Measurements from ENCODE around the gene ECE1.

Gene ECE1

DNA sequence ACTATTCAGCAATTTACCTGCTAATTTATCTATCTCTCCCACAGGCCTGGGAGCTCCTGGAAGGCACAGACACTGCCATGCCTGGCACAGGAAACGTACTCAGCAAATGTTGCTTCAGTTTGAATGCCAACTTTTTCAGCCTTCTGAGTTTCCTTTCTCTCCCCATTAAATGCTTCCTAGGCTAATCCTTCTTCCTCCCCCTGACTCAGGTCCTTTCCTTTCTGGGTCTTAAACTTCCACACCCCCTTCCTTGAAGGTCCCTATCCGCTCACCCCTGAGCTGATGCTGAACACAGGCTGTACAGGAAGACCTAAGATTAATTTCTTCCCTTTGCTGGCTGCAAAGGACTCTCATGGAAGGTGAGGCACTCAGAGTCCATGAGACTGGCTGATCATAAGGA lies 40.3 kb upstream of the ECE1 start:
- peak overlapping the region; percentile 72 for H3K27ac ChIP-seq

DNA sequence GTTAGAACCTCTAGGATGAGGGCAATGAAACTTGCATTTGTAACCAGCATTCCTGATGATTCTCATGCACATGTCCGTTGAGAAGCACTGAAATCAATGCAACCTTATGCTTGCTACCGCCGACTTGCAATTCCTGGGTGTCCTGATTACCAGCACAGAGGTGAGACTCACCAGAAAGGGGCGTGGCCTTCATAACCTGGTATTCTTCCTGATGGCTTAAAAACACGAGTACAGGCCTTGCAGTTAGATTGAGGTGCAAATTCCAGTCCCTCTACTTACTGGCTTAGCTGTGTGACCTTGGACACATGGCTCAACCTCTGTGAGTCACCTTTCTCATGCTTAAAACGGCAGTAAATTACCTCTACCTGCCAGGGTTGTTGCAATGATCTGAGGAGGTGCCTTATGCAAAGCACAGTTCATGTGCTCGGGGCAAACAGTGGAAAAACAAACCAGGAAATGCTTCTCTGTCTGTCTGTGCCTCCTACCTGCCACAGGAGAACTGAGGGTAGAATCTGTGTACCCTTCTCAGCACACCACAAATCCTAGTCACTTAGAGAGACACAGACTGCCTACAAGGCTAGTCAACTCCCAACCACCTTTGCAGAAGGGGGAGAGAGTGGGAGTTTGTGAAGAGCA lies 39.1 kb upstream of the ECE1 start:
- TF ChIP-seq, protein P1, sequence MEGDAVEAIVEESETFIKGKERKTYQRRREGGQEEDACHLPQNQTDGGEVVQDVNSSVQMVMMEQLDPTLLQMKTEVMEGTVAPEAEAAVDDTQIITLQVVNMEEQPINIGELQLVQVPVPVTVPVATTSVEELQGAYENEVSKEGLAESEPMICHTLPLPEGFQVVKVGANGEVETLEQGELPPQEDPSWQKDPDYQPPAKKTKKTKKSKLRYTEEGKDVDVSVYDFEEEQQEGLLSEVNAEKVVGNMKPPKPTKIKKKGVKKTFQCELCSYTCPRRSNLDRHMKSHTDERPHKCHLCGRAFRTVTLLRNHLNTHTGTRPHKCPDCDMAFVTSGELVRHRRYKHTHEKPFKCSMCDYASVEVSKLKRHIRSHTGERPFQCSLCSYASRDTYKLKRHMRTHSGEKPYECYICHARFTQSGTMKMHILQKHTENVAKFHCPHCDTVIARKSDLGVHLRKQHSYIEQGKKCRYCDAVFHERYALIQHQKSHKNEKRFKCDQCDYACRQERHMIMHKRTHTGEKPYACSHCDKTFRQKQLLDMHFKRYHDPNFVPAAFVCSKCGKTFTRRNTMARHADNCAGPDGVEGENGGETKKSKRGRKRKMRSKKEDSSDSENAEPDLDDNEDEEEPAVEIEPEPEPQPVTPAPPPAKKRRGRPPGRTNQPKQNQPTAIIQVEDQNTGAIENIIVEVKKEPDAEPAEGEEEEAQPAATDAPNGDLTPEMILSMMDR (conservative IDR thresholded peaks at IDR 0.05): no peak
- H3K27ac ChIP-seq: peak overlapping the region; percentile 72

More for the DNA sequence above, 40.3 kb upstream of the ECE1 start:
- TF ChIP-seq, protein P1 (conservative IDR thresholded peaks at IDR 0.05): no peak

DNA sequence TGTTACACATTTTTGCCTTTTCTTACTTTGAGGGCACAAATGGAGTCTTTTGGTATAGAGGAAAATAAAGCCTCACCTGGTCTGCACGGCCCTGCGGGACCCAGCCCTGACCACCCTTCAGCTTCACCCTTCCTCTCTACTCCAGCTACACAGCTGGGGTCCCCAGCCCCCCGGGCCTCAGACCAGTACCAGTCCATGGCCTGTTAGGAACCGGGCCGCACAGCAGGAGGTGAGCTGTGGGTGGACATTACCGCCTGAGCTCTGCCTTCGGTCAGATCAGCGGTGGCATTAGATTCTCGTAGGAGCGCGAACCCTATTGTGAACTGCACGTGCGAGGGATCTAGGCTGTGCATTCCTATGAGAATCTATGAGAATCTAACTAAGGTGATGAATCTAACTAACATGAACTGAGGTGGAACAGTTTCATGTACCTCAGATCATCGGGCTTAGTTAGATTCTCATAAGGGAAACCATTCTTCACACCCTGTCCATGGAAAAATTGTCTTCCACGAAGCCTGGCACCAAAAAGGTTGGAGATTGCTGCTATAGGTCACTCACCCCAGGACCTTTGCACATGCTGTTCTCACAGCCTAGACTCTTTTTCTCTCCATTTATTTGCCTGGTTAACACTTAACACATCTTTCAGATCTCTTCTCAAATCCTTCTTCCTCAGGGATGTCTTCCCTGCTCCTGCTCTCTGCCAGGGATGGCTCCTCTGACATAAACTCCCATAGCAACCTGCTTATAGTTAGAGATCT lies 37.5 kb upstream of the ECE1 start:
- TF ChIP-seq, protein P1 (conservative IDR thresholded peaks at IDR 0.05): no peak
- H3K27ac ChIP-seq: no peak overlapping the region

DNA sequence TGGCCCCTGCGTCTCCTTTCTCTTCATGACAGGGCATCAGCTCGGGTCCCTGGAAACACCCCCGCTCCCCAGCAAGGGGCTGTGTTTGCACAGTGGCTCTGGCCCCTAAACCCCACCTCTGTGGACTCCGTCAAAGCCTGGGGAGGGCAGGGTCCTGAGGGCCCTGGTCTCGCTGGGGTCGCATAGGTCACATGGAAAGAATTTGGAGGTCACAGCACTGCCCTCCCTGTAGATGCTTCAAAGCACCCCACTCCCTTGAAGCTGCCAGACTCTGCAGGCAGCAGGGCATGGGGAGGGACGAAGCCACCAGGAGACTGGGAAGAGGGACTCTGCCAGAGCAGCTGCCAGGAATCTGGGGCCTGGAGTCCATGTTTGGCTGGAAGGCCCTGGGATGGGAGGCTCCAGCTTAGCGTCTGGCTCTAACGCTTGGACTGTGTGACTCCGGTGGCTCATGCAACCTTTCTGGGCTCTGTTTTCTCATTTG lies 36.6 kb upstream of the ECE1 start:
- TF ChIP-seq, protein P1 (conservative IDR thresholded peaks at IDR 0.05): no peak
- H3K27ac ChIP-seq: no peak overlapping the region

DNA sequence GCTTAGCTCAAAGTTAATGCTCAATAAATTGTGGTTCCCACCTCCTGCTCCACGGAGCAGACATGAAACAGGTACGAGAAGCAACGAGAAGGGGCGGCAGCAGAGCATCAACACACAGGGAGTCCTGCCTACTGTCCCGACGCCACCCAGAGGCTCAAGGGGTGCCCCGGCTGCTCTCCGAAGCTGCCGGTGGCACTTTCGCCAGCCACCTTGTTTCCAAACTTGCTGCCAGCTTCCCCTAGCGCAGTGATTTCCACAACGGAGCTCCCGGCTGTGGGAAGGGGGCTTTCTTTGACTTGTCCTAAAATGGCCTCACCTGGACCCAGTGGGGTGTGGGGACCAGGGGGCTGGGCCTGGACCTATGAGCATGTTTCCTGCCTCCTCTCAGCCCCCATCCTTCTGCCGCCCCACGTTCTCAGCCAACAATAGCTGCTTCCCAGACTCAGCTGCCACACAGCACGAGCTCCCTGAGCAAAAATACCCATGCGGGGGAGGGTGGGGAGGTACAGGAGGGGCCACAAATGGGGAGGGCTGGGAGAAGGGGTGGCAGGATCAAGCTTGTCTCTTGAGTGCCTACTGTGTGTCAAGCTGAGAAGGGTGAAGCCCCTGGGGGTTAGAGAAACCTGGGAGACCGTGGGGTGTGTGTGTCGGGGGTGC lies 35.6 kb upstream of the ECE1 start:
- H3K27ac ChIP-seq: no peak overlapping the region
- TF ChIP-seq, protein P1 (conservative IDR thresholded peaks at IDR 0.05): no peak

DNA sequence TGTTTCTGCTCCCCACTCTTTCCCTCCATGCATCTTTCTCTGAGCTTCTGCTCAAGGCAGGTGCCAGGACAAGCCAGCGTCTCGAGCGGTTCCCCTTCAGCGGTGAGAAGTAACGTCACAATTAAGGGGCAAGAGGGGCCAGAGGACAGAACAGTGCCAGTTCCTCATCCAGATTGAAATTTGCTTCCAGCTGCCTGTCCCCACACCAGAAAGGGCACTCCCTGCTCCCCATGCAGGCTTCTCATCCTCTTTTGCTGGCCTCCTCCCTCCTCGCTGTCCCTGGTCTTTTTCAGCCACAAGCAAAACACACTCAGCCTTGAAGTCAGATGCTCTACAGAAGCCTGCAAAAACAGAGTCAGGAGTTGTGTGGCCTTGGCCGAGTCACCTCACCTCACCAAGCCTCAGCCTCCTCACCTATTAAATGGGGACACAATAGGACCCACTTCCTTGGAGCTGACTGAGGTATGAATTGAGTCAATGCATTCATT lies 35.0 kb upstream of the ECE1 start:
- no peak overlapping the region for H3K27ac ChIP-seq
- TF ChIP-seq, protein P1 (conservative IDR thresholded peaks at IDR 0.05): no peak

Data from VCaP (cell line).